ENCODE results near the gene HIBADH. TPM values are rescaled to one million over a fixed set of nuclear protein-coding genes. Genes with fewer than 3 reads are reported as not detected.

HIBADH gene
- total RNA-seq, 1 experiment from 2014 or later = 51.5 TPM

DNA sequence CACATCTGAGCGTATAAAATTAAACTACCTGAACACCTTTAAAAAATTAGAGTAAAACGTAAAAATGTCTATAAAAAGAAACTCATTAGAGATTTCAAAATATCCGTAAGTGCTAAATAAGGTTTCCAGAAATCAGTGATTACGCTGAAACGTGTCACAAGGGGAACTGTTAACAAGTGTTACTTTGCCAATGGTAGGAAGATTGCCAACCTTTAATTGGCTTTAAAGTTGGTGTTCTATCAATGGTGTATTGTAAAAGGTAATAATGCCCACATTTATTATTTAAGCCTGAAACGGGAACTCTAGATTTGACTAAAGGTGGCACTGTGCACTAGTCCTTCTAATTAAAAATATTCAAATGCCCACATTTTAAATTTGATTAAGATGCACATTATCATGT is 37.8 kb upstream of the HIBADH start:
- H3K4me3 Mint-ChIP-seq (ENCODE audit: unreplicated experiment) = no peak overlapping the region
- H3K27ac Mint-ChIP-seq (ENCODE audit: low read depth, unreplicated experiment) = no peak overlapping the region
- no peak for DNase-seq (ENCODE audit: unreplicated experiment)
- CTCF ChIA-PET = interaction anchor here (0.6 to 0.7 kb wide), 2 partner anchors 182 to 498 kb away, joined by 3 to 4 read pairs; no protein-coding TSS in a partner anchor
- BruUV-seq (replicated peaks) = no TSS peak
- peaks cover 5% of the 10 kb centered on the region for H3K4me1 Mint-ChIP-seq (ENCODE audit: insufficient read depth, unreplicated experiment)
- no peaks in the 10 kb centered on the region for H3K27me3 Mint-ChIP-seq (ENCODE audit: insufficient read depth, unreplicated experiment)
- TF ChIP-seq, protein P1, sequence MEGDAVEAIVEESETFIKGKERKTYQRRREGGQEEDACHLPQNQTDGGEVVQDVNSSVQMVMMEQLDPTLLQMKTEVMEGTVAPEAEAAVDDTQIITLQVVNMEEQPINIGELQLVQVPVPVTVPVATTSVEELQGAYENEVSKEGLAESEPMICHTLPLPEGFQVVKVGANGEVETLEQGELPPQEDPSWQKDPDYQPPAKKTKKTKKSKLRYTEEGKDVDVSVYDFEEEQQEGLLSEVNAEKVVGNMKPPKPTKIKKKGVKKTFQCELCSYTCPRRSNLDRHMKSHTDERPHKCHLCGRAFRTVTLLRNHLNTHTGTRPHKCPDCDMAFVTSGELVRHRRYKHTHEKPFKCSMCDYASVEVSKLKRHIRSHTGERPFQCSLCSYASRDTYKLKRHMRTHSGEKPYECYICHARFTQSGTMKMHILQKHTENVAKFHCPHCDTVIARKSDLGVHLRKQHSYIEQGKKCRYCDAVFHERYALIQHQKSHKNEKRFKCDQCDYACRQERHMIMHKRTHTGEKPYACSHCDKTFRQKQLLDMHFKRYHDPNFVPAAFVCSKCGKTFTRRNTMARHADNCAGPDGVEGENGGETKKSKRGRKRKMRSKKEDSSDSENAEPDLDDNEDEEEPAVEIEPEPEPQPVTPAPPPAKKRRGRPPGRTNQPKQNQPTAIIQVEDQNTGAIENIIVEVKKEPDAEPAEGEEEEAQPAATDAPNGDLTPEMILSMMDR (IDR thresholded peaks at IDR 0.05; ENCODE audit: unreplicated experiment) = no peak
- no peaks in the 10 kb centered on the region for H3K9me3 Mint-ChIP-seq (ENCODE audit: unreplicated experiment)
- POLR2A ChIA-PET = interaction anchor here (1.0 kb wide), 1 partner anchor 40 kb away, joined by 3 read pairs; no protein-coding TSS in a partner anchor
- no peaks in the 10 kb centered on the region for H3K36me3 Mint-ChIP-seq (ENCODE audit: insufficient read depth, unreplicated experiment)
- intact Hi-C loops (cut with micrococcal nuclease) = no loop called here

DNA sequence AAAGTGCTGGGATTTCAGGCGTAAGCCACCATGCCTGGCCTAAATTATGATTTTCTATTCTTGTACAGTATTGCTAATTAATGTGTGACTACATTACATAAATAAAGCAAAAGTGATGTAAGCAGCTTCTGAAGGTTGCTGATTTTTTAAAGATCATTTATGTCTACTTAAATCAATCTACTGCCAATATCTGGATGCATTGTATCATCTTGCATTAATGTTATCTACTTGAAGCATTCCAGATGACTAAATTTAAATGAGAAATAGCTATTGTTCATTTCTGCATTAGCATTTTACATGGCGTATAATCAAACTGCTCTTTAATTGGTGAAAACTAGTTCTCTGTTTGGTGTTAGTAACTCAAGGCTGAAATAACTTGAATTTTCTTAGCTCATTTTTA is 37.1 kb upstream of the HIBADH start:
- Mint-ChIP-seq H3K27me3 (ENCODE audit: insufficient read depth, unreplicated experiment) (no peaks in the 10 kb centered on the region), H3K36me3 (ENCODE audit: insufficient read depth, unreplicated experiment) (no peaks in the 10 kb centered on the region), H3K27ac (ENCODE audit: low read depth, unreplicated experiment) (no peak overlapping the region), H3K9me3 (ENCODE audit: unreplicated experiment) (no peaks in the 10 kb centered on the region), H3K4me1 (ENCODE audit: insufficient read depth, unreplicated experiment) (peaks cover 5% of the 10 kb centered on the region), H3K4me3 (ENCODE audit: unreplicated experiment) (no peak overlapping the region)
- intact Hi-C loops (cut with micrococcal nuclease) = no loop called here
- no TSS peak for BruUV-seq (replicated peaks)
- DNase-seq (ENCODE audit: unreplicated experiment) = no peak
- ChIA-PET POLR2A (interaction anchor here (1.0 to 1.4 kb wide), 2 partner anchors 11 to 37 kb away, joined by 4 to 5 read pairs; partner anchors contain the start of gene HIBADH), CTCF (no interaction called here)
- TF ChIP-seq, protein P1 (IDR thresholded peaks at IDR 0.05; ENCODE audit: unreplicated experiment) = no peak

DNA sequence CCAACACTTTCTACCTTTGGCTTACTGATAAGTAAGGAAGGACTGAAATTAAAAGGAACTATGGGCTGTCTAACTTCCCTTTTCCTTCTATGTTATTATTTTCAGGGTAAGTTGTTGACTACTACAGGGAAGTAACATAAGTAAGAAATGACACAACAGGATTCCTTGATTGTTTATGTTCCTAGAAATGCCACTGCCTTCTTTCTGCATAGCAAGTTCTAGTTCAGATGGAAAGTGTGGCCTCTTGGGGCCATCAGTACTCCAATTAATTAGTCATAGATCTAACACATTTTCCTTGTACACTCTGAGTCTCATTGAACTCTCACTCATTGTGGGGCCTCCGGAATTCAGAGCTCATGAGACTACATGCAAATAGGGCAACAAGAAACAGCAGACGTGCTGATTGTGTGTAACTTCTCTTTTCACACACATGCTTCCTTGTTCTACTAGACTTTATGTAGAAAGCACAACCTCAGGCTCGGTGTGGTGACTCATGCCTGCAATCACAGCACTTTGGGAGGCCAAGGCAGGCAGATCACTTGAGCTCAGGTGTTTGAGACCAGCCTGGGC is 35.3 kb upstream of the HIBADH start:
- ChIA-PET CTCF (no interaction called here), POLR2A (interaction anchor here (2.1 kb wide), 1 partner anchor 42 kb away, joined by 18 read pairs; the partner anchor contains the start of gene TAX1BP1)
- no TSS peak for BruUV-seq (replicated peaks)
- TF ChIP-seq, protein P1 (IDR thresholded peaks at IDR 0.05; ENCODE audit: unreplicated experiment) = no peak
- intact Hi-C loops (cut with micrococcal nuclease) = no loop called here
- Mint-ChIP-seq H3K27me3 (ENCODE audit: insufficient read depth, unreplicated experiment) (no peaks in the 10 kb centered on the region), H3K4me1 (ENCODE audit: insufficient read depth, unreplicated experiment) (peaks cover 5% of the 10 kb centered on the region), H3K27ac (ENCODE audit: low read depth, unreplicated experiment) (no peak overlapping the region), H3K36me3 (ENCODE audit: insufficient read depth, unreplicated experiment) (no peaks in the 10 kb centered on the region), H3K4me3 (ENCODE audit: unreplicated experiment) (no peak overlapping the region), H3K9me3 (ENCODE audit: unreplicated experiment) (no peaks in the 10 kb centered on the region)
- peak; percentile 45 for DNase-seq (ENCODE audit: unreplicated experiment)

DNA sequence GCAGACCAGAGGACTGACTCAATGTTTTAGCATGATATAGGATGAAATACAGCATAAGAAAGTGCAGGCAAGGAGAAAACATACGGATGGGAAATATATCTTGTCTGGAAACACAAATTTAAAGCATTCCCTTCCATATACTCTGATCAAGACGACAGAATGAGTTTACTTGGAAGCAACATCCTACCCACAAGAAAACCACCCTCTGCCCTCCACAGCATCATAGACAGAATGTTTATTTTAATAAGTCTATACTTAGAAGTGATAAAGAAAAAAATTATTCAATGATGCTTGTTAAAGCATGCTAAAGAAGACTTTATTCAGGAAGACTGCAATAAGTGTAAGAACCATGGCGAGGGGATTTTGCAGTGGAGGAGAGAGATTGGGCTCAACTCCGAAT is 32.4 kb upstream of the HIBADH start:
- Mint-ChIP-seq H3K9me3 (ENCODE audit: unreplicated experiment) (no peaks in the 10 kb centered on the region), H3K4me3 (ENCODE audit: unreplicated experiment) (no peak overlapping the region), H3K36me3 (ENCODE audit: insufficient read depth, unreplicated experiment) (no peaks in the 10 kb centered on the region), H3K27ac (ENCODE audit: low read depth, unreplicated experiment) (no peak overlapping the region), H3K27me3 (ENCODE audit: insufficient read depth, unreplicated experiment) (no peaks in the 10 kb centered on the region), H3K4me1 (ENCODE audit: insufficient read depth, unreplicated experiment) (peaks cover 5% of the 10 kb centered on the region)
- POLR2A ChIA-PET = interaction anchor here (1.6 kb wide), 1 partner anchor 46 kb away, joined by 4 read pairs; no protein-coding TSS in a partner anchor
- DNase-seq (ENCODE audit: unreplicated experiment) = no peak
- intact Hi-C loops (cut with micrococcal nuclease) = no loop called here
- BruUV-seq (replicated peaks) = no TSS peak
- TF ChIP-seq, protein P1 (IDR thresholded peaks at IDR 0.05; ENCODE audit: unreplicated experiment) = no peak
- CTCF ChIA-PET = no interaction called here
